GM13977 (cell line): ENCODE data around the gene CHD9.

Experiments used
- DNase-seq: peaks from one replicate; pipeline ENCODE4 v3.0.0; 2012; ENCODE audit warnings: low spot score
- in situ Hi-C: fragments of 300-500 bp; cut with MboI; formaldehyde crosslinking; loops from one replicate; pipeline ENCODE4 v1.12.0; 2022; ENCODE audit warnings: low sequenced_read_pairs, low pct_unique_long_range_greater_than_20kb, mixed read lengths, inconsistent platforms; ENCODE audit not compliant: unreplicated experiment
- TF ChIP-seq, protein P1 (sequence below): IDR thresholded peaks from 2 replicates; pipeline ENCODE4 v1.5.1; 2012; ENCODE audit warnings: mild to moderate bottlenecking, control low read depth; ENCODE audit not compliant: insufficient read depth; ENCODE audit errors: extremely low read depth, missing control alignments

CHD9 gene

DNA sequence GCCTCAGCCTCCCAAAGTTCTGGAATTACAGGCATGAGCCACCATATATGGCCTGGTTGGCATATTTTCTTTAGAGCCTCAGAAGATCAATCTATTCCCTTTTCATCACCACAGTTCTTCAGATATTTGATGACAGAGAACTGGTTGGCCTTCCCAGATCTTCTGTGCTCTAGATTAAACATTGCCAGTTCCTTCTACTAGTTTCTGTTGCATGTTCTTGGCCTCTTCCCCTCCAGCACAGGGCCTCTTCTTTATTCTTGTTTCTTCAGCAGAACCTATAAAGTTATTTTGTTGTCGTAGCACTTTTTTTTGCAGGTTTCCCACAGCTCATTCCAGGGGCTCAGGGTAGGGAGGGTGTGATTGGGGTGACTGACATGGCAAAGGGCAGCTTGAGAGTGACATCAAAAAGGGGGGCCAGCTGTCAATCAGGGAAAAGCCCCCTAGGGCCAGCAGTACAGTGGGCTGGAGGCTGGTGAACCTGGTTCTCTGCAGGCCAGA lies 9.3 kb downstream of the CHD9 start:
- TF ChIP-seq, protein P1, sequence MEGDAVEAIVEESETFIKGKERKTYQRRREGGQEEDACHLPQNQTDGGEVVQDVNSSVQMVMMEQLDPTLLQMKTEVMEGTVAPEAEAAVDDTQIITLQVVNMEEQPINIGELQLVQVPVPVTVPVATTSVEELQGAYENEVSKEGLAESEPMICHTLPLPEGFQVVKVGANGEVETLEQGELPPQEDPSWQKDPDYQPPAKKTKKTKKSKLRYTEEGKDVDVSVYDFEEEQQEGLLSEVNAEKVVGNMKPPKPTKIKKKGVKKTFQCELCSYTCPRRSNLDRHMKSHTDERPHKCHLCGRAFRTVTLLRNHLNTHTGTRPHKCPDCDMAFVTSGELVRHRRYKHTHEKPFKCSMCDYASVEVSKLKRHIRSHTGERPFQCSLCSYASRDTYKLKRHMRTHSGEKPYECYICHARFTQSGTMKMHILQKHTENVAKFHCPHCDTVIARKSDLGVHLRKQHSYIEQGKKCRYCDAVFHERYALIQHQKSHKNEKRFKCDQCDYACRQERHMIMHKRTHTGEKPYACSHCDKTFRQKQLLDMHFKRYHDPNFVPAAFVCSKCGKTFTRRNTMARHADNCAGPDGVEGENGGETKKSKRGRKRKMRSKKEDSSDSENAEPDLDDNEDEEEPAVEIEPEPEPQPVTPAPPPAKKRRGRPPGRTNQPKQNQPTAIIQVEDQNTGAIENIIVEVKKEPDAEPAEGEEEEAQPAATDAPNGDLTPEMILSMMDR: no peak
- DNase-seq: no peak
- in situ Hi-C loops: loop anchor here (25.0 kb wide), 1 partner anchor 98 kb away; no protein-coding TSS in a partner anchor

DNA sequence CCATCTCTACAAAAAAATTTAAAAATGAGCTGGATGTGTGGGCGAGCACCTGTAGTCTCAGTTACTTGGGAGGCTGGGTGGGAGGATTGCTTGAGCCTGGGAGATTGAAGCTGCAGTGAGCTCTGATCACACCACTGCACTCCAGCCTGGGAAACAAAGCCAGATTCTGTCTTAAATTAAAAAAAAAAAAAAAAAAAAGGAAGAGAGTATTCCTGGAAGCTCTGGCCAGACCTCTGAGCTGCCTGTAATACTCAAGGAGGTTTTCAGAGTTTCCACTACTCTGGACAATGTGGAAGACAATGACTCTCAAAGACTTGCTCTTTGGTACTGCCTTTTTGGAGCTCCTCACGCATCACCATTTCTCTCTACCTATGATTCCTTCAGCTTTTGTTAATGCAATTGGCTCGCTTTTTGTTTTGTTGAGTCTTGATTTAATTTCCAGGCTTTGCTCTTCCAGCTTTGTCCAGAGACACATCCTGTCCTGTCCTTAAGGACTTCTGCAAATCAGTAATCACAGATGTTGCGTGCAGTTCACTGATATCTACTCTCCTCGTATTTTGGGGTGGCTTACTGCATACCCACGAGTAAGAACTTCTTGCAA lies 10.8 kb downstream of the CHD9 start:
- in situ Hi-C loops: loop anchor here (25.0 kb wide), 1 partner anchor 97 kb away; no protein-coding TSS in a partner anchor
- no peak for DNase-seq
- TF ChIP-seq, protein P1: no peak

DNA sequence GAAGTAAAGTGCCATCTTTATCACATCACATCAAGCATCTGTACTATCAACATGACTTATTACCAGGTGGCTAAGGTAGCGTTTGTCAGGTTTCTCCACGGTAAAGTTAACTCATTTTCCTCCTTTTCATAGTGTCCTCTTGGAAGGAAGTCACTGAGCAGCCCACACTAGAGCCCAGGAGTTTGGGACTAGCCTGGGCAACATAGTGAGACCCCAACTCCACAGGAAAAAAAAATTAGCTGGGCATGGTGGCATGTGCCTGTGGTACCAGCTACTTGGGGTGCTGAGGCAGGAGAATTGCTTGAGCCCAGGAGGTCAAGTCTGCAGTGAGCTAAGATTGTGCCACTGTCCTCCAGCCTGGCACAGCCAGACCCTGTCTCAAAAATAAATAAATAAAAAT lies 12.9 kb downstream of the CHD9 start:
- no peak for DNase-seq
- TF ChIP-seq, protein P1: no peak
- in situ Hi-C loops: loop anchor here (25.0 kb wide), 1 partner anchor 95 kb away; no protein-coding TSS in a partner anchor

DNA sequence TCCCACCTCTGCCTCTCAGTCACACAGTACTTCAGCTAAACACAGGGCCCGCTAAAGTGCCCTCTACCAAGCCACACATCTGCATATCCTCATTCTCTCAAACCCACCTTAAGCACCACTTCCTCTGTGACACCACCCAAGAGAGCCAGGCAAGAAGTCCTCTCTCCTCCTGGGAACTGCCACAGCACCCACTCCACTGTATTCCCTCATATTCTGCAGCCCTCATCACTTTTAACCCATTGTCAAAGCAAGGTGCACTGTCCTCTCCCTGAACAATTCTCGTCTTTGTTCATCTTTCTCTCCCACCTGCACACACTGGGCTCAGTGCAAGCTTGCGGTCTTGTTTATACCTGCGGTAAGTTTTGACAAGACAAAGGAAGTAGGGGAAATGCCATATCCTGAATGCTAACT lies 13.6 kb downstream of the CHD9 start:
- no peak for DNase-seq
- TF ChIP-seq, protein P1: no peak
- in situ Hi-C loops: loop anchor here (25.0 kb wide), 1 partner anchor 94 kb away; no protein-coding TSS in a partner anchor

DNA sequence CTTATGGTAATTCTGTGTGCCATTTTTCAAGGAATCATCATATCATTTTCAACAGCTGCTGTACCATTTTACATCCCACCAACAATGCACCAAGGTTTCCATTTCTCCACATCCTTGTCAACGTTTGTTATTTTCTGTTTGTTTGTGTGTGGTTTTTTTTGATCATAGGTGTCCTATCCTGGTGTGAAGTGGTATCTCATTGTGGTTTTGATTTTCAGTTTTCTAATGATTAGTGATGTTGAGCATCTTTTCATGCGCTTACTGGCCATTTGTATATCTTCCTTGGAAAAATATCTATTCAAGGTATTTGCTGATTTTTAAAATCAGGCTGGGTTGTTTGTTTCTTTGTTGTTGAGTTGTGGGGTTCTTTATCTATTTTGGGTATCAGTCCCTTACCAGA lies 15.0 kb downstream of the CHD9 start:
- in situ Hi-C loops: loop anchor here (25.0 kb wide), 1 partner anchor 93 kb away; no protein-coding TSS in a partner anchor
- TF ChIP-seq, protein P1: no peak
- DNase-seq: no peak

DNA sequence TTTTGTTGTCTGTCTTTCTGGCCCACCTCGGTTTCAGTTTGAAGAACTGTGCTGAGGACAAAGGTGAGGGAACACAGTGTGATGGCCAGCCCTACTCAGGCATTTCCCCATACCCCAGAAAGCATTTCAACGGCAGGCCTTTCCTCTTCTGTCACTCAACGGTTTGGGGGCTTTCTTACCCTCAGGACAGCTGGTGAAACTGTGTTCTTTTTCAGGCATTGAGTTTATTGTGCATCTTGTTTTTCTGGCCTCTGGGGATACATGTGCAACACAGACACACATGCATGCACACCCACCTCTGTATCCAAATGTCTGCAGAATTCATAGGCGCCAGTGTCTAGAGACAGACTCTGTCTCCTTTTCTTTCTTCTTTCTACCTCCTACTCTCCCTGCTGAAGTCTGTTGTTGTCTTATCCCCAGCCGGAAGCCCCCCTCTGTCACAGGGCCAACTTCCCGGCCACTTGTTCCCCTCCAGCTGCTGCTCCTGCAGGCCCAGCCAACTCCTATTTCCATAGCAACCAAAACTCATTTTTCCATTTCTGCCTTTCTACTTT lies 17.0 kb downstream of the CHD9 start:
- DNase-seq: peak; percentile 45
- TF ChIP-seq, protein P1: no peak
- in situ Hi-C loops: loop anchor here (25.0 kb wide), 1 partner anchor 90 kb away; no protein-coding TSS in a partner anchor
